Glomerular visceral epithelial cell (primary cell): Measurements from ENCODE around the gene SPIRE1.

Experiments
- DNase-seq: peaks from one replicate; pipeline ENCODE4 v3.0.0-alpha.2; 2016; ENCODE audit errors: extremely low spot score

The SPIRE1 gene

DNA sequence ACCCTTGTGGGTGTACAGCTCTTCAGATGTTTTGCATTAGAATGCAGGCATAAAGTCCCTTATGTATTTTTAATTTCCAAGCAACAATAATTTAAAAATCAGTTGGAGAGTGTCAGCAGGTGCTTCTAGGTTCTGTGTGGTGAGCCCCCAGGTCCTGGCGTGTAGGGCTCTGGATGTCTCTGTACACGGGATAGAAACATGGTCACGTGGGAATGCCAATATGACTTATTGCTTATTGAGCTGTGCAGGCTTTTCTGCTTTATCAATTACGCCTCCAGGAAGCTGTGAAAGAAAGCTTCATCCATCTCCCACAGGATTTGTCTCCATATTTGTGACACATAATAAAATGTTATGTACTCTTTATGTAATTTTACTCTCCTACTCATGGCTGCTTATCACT lies 212.4 kb downstream of the SPIRE1 start:
- DNase-seq, result no peak

DNA sequence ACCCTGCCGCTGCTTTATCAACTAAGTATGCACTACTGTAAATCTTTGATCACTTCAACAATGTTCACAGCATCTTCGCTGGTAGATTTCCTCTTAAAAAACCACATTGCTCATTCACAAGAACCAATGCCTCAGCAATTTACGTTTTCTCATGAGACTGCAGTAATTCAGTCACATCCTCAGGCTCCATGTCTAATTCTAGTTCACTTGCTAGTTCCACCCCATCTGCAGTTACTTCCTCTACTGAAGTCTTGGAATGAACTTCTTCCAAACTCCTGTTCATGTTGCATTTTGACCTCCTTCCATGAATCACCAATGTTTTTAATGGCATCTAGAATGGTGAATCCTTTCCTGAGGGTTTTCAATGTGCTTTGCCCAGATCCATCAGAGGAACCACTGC lies 214.4 kb downstream of the SPIRE1 start:
- no peak for DNase-seq

DNA sequence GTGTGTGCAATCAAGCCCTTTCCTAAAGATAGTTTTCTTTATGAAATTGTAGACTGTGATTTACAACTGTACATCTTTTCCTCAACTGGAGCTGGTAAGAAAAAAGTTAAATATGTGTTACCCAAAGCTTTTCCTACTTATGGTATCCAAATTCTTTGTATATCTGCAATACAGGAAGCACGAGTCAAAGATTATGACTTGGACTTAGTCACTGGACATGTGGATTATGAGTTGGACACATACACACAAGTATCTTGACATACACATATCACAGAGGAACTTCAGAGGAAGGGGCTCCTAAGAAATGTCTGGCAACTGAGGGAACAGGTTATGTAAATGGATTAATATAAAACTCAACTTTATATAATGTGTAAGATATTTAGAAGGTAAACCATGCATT lies 215.0 kb downstream of the SPIRE1 start:
- no peak for DNase-seq

DNA sequence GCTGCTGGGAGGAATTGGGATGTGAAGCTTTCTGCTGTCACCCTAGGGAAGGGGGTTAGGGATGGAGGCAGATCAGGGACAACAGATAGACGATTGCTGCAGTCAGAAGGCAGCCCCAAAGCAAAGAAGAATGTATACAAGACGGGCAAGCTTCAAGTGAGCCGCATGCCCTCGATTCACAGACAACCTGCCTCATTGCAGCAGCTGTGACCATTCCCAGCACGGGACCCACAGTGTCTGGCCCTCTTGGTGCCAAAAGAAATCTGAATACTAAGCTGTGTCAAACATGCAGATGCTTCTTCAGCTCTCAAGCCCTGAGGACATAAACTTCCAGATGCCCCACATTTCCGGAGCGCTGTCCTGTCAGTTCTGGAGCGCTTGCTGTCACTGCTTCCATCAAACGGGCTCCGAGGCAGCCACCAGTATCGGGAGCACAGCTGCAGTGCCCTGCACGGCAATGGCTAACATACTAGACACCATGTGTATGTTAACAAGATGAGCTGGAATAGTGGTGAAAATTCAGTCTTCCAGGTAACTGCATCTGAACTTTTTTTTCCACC lies 216.4 kb downstream of the SPIRE1 start:
- DNase-seq, result no peak

DNA sequence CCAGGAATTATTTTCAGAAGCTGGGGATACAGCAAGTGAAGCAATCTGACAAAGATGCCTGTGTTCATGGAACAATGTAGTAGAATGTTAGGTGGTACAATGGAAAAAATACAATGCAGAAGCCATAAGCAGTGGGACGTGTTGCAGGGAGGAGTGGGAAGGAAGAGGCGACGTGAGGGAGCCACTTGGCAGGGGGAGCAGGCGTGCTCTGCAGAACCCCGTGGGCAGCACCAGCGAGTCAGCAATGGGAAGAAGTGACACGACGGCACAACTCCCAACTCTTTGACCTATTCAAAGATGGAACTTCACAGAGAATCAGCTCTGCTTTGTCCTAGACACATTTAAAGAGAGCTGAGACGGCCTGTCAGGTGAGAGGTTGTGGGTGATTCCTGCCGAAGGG lies 219.7 kb downstream of the SPIRE1 start:
- no peak for DNase-seq

DNA sequence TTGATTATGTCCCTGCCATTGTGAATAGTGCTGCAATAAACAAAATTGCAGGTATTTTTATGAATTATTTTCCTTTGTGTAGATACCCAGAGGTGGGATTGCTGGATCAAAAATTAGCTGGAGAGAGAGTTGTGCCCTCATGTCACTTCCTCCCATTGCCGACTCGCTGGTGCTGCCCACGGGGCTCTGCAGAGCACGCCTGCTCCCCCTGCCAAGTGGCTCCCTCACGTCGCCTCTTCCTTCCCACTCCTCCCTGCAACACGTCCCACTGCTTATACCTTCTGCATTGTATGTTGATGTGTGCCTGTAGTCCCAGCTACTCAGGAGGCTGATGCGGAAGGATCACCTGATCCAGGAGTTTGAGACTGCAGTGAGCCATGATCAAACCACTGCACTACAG lies 222.0 kb downstream of the SPIRE1 start:
- DNase-seq, result no peak

DNA sequence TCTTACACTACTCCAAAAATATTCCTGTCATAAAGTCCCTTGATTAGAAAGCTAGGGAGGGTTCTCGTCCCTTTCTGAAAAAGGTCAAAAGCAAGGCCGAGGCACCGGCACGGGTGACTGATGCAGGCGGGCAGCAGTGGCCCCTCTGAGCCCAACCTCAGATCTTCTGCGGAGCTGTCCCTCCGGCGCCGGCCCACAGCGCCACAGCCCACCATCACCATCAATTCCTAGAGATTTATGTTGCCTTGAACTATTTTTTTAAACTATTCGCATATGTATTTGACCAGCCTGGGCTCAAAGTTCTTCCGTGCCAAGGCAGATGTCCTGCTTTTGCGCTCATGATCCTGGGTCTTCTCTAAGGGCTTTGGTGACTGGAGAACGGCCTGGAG lies 223.4 kb downstream of the SPIRE1 start:
- DNase-seq, result no peak

DNA sequence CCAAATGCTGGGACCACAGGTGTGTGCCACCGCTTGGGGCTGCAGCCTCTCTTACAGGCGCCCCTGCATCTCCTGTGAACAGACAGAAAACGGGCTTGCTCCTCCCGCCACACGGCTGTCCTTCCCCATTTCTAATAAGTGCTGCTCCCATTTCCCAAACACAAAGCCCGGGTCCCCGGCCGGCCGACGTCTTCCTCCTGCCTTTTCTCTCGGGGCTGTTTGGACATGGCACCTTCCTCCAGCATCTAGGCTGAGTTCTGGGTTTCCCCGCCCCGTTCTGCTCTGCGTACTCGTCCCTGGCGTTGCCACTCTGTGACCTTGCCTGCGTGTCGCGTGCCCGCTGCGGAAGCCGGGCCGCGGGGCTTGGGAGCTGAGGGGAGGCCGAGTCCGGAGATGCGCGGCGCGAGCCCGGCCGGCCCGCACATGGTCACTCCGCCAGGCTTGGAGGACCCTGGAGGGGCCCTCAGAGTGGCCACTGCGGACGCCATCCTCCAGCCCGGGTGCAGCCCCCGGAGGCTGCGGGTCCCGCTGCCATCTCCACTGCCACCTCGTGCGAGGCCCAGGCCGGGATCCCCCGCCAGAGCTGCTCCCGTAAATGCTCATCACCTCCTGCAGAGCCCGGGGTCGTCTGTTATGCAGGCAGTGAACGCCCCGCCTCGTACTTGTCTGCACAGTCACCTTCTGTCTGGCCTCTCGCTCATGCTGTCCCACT lies 223.9 kb downstream of the SPIRE1 start:
- DNase-seq, result no peak

DNA sequence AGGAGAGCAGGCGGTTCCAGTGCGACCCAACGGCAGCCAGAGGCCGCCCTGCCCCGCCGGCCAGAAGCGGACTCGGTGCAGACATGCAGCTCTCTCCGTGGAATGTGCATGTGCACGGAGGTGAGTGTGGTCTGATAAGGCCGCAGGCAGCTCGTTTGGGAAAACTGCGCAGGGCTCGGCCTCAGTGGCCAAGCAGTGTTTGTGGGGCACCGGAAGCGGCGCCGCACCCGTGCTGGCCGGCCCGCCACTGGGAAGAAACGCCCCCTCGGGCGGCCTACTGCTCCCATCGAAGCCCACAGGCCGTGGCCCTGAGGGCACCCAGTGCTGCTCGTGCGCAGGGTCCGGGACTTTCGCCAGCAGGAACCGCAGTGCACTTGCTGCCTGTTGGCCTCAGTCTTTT lies 225.0 kb downstream of the SPIRE1 start:
- no peak for DNase-seq

DNA sequence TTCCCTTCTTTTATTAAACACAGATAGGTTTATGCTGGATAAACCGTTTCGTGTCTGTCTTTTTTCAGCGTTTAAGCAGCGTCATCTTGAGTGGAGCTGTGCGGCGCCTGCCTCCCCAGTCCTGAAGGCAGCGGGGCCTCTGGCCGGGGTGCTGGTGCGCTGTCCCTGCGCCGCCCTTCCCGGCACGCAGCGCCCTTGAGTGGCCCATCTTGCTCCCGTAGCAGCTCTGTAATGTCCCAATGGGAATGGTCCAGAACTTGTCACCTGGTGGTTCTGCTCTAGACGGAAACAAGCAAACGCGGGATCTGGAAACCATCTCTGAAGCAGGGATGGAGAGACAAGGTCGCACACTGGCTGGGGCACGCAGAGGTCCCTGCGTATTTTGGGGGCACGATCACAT lies 225.7 kb downstream of the SPIRE1 start:
- no peak for DNase-seq

DNA sequence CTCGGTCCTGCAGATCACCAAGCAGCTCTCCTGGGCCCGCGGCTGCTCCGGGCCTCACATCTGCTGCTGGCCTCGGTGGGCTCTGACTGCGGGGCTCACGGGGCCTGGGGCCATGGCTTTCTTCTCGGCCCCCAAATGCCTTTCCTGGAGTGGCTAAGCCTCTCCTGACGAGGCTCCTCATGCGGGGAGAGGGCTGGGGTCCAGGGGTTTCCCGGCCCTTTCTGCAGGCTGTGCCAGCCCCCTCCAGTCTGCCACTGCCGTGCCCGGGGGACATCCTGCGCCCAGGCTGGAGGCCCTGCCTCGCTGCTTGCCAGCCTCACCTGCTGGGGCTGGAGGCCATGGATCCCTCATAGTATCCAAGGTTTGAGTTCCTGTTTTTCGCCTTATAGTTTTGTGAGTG lies 226.3 kb downstream of the SPIRE1 start:
- no peak for DNase-seq

DNA sequence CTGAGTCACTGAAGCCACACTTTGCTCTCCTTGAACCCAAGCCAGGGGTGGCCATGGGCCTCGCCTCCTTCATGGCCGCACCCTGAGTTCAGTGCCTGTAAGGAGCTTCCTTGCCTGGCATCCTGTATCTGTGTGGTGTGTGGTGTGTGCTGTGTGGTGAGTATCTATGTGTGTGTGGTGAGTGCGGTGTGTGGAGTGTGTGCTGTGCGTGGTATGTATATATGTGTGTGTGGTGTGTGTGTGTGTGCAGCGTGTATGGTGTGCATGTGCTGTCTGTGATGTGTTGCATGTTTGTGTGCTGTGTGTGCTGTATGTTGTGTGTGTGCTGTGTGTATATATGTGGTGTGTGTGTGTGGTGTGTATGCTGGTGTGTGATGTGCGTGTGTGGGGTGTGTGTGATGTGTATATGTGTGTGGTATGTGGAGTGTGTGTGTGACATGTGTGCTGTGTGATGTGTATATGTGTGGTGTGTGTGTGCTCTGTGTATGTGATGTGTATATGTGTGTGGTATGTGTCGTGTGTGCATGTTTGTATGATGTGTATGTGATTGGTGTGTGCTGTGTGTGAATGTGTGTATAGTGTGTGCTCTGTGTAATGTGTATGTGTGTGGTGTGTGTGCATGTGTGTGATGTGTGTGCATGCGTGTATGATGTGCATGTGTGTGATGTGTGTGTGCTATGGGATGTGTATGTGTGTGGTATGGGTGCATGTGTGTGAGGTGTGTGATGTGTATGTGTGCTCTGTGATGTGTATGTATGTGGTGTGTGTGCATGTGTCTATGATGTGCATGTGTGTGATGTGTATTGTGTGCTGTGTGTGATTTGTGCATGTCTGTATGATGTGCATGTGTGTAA lies 227.5 kb downstream of the SPIRE1 start:
- no peak for DNase-seq

DNA sequence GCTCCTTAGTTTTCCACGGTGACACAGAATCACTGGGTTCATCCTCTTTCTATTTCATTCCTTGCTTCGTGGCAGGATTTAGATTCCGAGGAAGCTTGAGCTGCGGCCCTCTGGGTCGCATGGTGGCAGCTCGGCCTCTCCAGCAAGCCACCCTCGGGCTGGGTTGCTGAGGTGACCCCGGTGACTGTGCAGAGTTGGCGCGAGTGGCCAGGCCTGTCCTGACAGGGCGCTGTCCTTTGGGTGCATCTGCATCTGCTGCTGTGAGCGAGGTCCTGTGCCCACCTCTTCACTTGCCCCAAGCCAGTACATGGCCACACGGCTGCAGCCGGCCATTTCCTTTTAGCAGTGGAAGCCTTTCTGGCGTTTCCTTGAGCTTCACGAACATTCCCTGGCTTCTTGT lies 228.4 kb downstream of the SPIRE1 start:
- DNase-seq, result no peak

DNA sequence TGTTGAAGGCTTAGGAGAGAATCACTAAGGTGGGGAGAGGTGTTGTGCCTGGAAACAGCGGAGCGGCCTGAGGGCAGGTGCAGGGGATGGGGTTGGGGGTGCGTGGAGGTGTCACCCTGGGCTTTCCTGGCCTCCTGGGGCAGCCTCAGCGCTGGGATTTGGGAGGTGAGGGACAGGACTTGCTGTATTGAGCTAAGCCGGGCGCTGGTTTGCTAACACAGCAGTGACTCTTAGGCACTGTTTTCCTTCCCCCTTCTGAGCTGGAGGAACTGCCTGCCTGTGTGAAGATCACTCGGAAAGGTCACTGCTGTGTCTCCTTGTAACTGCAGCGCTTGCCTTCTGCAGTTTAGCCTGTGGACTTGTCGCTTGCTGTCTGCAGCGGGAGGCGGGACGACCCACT lies 229.0 kb downstream of the SPIRE1 start:
- no peak for DNase-seq

DNA sequence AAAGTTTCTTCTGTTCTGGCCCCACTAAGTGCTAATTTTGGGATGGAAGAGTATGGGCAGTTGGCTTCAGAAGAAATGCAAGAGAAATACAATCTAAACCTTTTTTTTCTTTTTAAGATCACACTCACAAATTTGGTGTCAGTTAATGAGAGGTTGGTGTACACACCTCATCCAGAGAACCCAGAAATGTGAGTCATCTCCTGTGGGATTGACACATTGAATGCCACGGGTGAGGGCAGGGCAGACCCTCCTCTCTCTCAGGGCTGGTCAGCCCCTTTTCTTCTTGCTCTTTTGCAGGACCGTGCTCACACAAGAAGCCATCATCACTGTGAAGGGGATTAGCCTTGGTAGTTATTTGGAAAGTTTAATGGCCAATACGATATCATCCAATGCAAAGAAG lies 231.0 kb downstream of the SPIRE1 start:
- no peak for DNase-seq

DNA sequence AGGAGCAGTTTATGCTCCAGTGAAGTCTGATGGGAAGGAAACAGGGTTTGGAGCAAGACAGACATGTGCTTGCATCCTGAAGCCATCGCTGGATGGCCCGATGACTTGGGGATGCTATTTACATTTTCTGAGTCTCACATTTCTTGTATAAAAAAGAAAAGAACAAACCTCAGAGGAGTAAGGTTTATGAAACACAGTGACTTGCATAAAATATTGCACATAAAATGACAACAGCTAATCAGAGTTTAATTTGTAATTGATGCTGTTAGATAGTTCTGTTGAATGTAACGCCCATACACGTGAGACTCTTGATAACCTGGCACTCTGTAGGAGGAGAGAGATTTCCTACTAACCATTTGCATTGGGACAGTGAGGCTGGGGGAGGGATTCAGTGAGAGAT lies 233.7 kb downstream of the SPIRE1 start:
- DNase-seq, result no peak

DNA sequence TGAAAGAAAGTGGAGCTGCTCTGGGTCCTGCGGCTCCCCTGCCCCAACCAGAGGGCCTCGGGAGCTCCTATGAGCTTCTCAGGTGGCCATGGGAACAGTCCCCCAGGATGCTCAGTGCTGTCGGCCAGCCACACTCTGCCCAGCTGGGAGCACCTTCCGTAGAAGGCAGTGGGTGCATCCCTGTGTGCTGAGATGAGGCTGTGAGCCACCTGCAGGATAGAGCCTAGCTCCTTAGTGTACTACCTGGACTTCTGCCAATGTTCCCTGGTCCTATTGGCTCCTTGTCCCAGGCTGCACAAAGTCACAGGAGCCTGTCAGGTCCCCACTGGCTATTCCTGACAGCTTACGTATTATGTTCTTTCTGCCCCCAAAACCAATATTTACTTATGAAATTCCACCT lies 234.1 kb downstream of the SPIRE1 start:
- no peak for DNase-seq

DNA sequence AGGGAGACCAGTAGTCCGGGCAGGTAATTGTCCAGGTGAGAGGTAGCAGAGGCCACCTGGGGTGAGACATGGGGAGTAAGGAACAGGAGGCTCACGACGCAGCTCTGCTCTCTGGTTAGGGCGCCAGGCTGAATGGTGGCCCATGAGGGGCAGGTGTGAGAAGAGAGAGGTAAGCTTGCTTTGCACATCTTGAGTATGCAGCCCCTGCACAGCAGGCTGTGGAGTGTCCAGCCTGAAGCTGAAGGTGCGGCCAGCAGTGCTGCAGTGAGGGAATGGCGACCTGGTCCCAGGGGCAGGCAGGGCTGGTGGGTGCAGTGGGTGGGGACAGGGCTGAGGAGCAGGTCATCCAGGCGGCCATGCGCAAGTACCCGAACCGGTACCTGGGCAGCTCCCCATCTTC lies 234.5 kb downstream of the SPIRE1 start:
- no peak for DNase-seq

DNA sequence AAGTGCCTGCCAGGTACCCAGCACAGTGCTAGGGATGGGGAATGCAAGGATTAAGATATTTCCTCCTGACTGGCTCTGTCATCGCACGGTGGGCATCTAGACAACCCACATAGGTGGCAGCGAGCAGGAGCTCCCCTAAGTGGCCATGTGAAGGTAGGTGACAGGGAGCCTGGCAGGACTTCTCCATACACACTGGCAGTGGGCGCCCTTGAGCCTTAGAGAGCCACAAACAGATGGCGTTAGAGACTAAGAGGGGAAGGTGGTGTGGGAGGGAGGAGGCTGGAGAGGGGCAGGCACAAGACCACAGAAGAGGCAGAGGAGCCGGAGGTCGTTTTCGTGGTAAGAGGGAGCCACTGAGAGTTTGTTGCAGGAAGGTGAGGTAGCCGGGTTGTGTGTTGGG lies 235.0 kb downstream of the SPIRE1 start:
- DNase-seq, result no peak

DNA sequence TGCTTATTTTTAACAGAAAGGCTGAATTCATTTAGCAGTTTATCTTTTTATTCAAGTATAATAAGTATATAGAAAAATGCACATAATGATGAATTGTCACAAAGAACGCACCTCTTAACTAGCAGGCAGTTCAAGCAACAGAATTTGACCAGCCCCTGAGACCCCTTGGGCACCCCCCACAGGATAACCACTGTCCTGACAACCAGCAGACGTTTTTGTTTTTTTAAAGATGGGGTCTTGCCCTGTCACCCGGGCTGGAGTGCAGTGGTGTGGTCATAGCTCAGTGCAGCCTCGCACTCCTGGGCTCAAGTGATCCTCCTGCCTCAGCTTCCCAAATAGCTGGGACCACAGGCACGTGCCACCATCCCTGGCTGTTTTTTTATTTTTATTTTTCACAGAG lies 236.2 kb downstream of the SPIRE1 start:
- DNase-seq, result no peak

DNA sequence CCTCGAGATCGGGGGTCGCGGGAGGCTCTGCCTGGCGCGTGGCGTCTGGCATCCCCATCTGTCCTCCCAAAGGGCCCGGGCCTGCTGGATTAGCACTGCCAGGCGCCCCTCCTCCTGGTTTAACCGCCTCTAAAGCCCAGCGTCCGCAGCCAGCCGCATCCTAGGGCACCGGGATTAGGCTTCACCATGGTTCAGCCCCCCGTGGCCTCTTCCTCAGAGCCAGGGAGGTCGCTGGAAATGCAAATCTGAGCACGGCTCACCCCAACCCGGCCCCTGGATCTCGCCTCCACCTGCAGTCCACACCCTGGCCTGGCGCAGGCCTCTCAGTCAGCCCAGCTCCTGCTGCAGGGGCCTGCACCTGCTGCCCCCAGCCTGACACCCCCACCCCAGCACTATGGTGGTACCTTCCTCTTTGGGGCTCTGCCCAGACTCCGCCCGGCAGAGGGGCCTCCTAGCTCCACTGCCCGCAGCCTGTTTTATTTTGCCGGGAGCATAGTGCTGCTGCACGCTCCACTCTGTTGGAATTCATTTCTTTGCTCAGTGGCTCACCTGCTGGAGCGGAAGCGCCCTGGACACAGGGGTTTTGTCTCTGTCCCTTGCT lies 237.0 kb downstream of the SPIRE1 start:
- DNase-seq, result no peak

DNA sequence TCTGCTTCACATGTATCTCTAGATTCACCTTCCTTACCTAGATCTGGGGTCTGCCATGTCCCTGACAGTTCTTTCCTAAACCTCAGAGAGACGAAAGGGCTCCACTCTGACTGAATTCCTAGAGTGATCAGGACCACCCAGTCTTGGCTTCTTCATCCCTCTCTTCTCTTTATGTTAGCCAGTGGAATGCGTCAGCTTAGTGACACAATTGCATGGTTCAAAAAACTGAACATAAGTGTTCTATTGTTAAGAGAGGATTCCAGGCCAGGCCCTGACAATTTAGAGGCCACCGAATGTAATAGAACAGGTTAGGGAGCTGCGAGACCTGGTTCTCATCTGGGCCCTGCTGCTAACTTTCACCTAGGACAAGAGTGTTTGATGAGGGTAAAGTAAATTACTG lies 240.2 kb downstream of the SPIRE1 start:
- no peak for DNase-seq
